Liver (tissue), 9 donors: ENCODE results near the gene DCAF8L1. TPM values are rescaled to one million over a fixed set of nuclear protein-coding genes. Genes with fewer than 3 reads are reported as not detected.

Experiments
- DNase-seq: peaks from one replicate; pipeline ENCODE4 v3.0.0-alpha.2; 2017; ENCODE audit warnings: low spot score
- H3K27ac ChIP-seq, 2 donors: one replicate each; pipeline ENCODE4 v1.7.0; 2013; ENCODE audit warnings: inconsistent platforms in 2 of 2, low read length in 2 of 2, control low read depth in 1 of 2, low read depth in 1 of 2, mild to moderate bottlenecking in 1 of 2
- H3K27me3 ChIP-seq, 4 donors: one replicate each; pipeline versions ENCODE4 v1.6.1 to v1.7.0; 2013; ENCODE audit warnings: low read length in 3 of 4, inconsistent platforms in 1 of 4, mild to moderate bottlenecking in 1 of 4, moderate library complexity in 1 of 4; ENCODE audit not compliant: control insufficient read depth in 4 of 4, insufficient read depth in 4 of 4
- H3K36me3 ChIP-seq, 4 donors: one replicate each; pipeline versions ENCODE4 v1.6.1 to v1.7.0; 2013; ENCODE audit warnings: low read length in 3 of 4, mild to moderate bottlenecking in 3 of 4, low read depth in 1 of 4, moderate library complexity in 1 of 4; ENCODE audit not compliant: control insufficient read depth in 4 of 4, insufficient read depth in 3 of 4
- H3K4me1 ChIP-seq, 4 donors: one replicate each; pipeline versions ENCODE4 v1.6.1 to v1.7.0; 2013; ENCODE audit warnings: low read length in 3 of 4, mild to moderate bottlenecking in 3 of 4, moderate library complexity in 1 of 4; ENCODE audit not compliant: control insufficient read depth in 4 of 4, insufficient read depth in 4 of 4
- H3K4me3 ChIP-seq, 3 donors: one replicate each; pipeline versions ENCODE4 v1.6.1 to v1.7.0; 2013; ENCODE audit warnings: low read length in 3 of 3, control low read depth in 1 of 3, low read depth in 1 of 3, mild to moderate bottlenecking in 1 of 3
- H3K9ac ChIP-seq, 2 donors: one replicate each; pipeline ENCODE4 v1.7.0; 2013; ENCODE audit warnings: low read length in 2 of 2, mild to moderate bottlenecking in 2 of 2, moderate library complexity in 2 of 2, control low read depth in 1 of 2, low read depth in 1 of 2
- H3K9me3 ChIP-seq, 4 donors: one replicate each; pipeline versions ENCODE4 v1.6.1 to v1.7.0; 2013; ENCODE audit warnings: low read length in 3 of 4; ENCODE audit not compliant: control insufficient read depth in 4 of 4
- CTCF ChIP-seq: fragments of 150-350 bp; IDR thresholded peaks from 2 replicates; pipeline ENCODE4 v1.5.1; 2017; ENCODE audit warnings: improper control_type of control experiment, low read depth, low read length; ENCODE audit not compliant: missing input control
- EGR1 ChIP-seq, 2 donors: IDR thresholded peaks; 2 replicates each; pipeline ENCODE4 v1.6.1; 2016 to 2018; ENCODE audit warnings: antibody characterized with exemption in 2 of 2, low read depth in 2 of 2
- FOXA1 ChIP-seq: IDR thresholded peaks from 2 replicates; pipeline ENCODE4 v1.6.1; 2016; ENCODE audit warnings: antibody characterized with exemption
- GABPA ChIP-seq, 2 donors: IDR thresholded peaks in 1 of 2; conservative IDR thresholded peaks in 1 of 2; 2 replicates each; pipeline ENCODE4 v1.6.1; 2016; ENCODE audit warnings: antibody characterized with exemption in 2 of 2, mild to moderate bottlenecking in 1 of 2, moderate library complexity in 1 of 2
- HNF4A ChIP-seq, 2 donors: conservative IDR thresholded peaks; 2 replicates each; pipeline ENCODE4 v1.6.1; 2016; ENCODE audit warnings: antibody characterized with exemption in 2 of 2, mild to moderate bottlenecking in 2 of 2
- HNF4G ChIP-seq: IDR thresholded peaks from 2 replicates; pipeline ENCODE4 v1.6.1; 2016; ENCODE audit warnings: antibody characterized with exemption
- MAX ChIP-seq: IDR thresholded peaks from 2 replicates; pipeline ENCODE4 v1.6.1; 2016; ENCODE audit warnings: antibody characterized with exemption
- NR2F2 ChIP-seq: IDR thresholded peaks from 2 replicates; pipeline ENCODE4 v1.6.1; 2016; ENCODE audit warnings: antibody characterized with exemption
- RAD21 ChIP-seq, 2 donors: IDR thresholded peaks; 2 replicates each; pipeline ENCODE4 v1.6.1; 2016; ENCODE audit warnings: antibody characterized with exemption in 2 of 2, mild to moderate bottlenecking in 2 of 2
- RXRA ChIP-seq, 2 donors: IDR thresholded peaks; 2 replicates each; pipeline ENCODE4 v1.6.1; 2017 to 2018; ENCODE audit warnings: antibody characterized with exemption in 2 of 2, mild to moderate bottlenecking in 1 of 2
- TAF1 ChIP-seq: conservative IDR thresholded peaks from 2 replicates; pipeline ENCODE4 v1.6.1; 2016; ENCODE audit warnings: antibody characterized with exemption, mild to moderate bottlenecking
- YY1 ChIP-seq: IDR thresholded peaks from 2 replicates; pipeline ENCODE4 v1.6.1; 2016; ENCODE audit warnings: antibody characterized with exemption, mild to moderate bottlenecking
- WGBS: extraction: QIAGEN DNeasy Blood & Tissue Kit; methylation state at CpG from one replicate; pipeline ENCODE4 v1.1.7; 2013; 5-methylcytosine and 5-hydroxymethylcytosine counted together
- polyA plus RNA-seq, 2 donors: library from polyadenylated mRNA; stranded (reverse) in 1 of 2; unstranded in 1 of 2; fragments of 200-250 nt in 1 of 2; fragments of >200 nt in 1 of 2; fragmentation: Nextera tagmentation in 1 of 2; extraction: Ambion mirVana in 1 of 2; gene quantifications; one replicate each; pipeline versions ENCODE4 v1.2.1 to v1.2.3, GENCODE V29; 2013 to 2015
- total RNA-seq, 2 donors: library from RNA; depleted of rRNA; stranded (reverse); fragments of >200 nt; gene quantifications; one replicate each; pipeline ENCODE4 v1.2.3, GENCODE V29; 2014
- TF ChIP-seq, protein P1 (sequence below): IDR thresholded peaks from 2 replicates; pipeline ENCODE4 v1.6.1; 2016; ENCODE audit warnings: antibody characterized with exemption, mild to moderate bottlenecking
- TF ChIP-seq, protein P2 (sequence below): IDR thresholded peaks from 2 replicates; pipeline ENCODE4 v1.6.1; 2016; ENCODE audit warnings: antibody characterized with exemption
- TF ChIP-seq, protein P3 (sequence below): IDR thresholded peaks from 2 replicates; pipeline ENCODE4 v1.6.1; 2016; ENCODE audit warnings: antibody characterized with exemption
- donor health status: healthy.
- donor health status: healthy.
- donor health status: healthy.
- donor health status: healthy.
- donor health status: healthy.

Gene DCAF8L1
- total and polyA plus RNA-seq, 4 donors = not detected

- Histone ChIP-seq H3K9ac (no peak overlapping the region), H3K27ac (no peak overlapping the region), H3K4me3 (no peak overlapping the region), H3K36me3 (no peaks in the 10 kb centered on the region), H3K4me1 (no peaks in the 10 kb centered on the region), H3K9me3 (no peaks in the 10 kb centered on the region), H3K27me3 (no peaks in the 10 kb centered on the region)
- DNase-seq = no peak
- TF ChIP-seq GABPA (IDR thresholded peaks at IDR 0.05 in 1 of 2, conservative IDR thresholded peaks at IDR 0.05 in 1 of 2) = no peak
- TF ChIP-seq YY1 = no peak
- TF ChIP-seq EGR1 (IDR thresholded peaks at IDR 0.05; ENCODE audit: low read depth in 2 of 2) = no peak
- TF ChIP-seq, protein P1, sequence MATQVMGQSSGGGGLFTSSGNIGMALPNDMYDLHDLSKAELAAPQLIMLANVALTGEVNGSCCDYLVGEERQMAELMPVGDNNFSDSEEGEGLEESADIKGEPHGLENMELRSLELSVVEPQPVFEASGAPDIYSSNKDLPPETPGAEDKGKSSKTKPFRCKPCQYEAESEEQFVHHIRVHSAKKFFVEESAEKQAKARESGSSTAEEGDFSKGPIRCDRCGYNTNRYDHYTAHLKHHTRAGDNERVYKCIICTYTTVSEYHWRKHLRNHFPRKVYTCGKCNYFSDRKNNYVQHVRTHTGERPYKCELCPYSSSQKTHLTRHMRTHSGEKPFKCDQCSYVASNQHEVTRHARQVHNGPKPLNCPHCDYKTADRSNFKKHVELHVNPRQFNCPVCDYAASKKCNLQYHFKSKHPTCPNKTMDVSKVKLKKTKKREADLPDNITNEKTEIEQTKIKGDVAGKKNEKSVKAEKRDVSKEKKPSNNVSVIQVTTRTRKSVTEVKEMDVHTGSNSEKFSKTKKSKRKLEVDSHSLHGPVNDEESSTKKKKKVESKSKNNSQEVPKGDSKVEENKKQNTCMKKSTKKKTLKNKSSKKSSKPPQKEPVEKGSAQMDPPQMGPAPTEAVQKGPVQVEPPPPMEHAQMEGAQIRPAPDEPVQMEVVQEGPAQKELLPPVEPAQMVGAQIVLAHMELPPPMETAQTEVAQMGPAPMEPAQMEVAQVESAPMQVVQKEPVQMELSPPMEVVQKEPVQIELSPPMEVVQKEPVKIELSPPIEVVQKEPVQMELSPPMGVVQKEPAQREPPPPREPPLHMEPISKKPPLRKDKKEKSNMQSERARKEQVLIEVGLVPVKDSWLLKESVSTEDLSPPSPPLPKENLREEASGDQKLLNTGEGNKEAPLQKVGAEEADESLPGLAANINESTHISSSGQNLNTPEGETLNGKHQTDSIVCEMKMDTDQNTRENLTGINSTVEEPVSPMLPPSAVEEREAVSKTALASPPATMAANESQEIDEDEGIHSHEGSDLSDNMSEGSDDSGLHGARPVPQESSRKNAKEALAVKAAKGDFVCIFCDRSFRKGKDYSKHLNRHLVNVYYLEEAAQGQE = no peak
- TF ChIP-seq HNF4G = no peak
- TF ChIP-seq MAX = no peak
- no peak for TF ChIP-seq RXRA (IDR thresholded peaks at IDR 0.05)
- TF ChIP-seq CTCF = no peak
- WGBS = 67% methylated on average over 1 of the region's 1 CpG
These were observed 35.6 kb upstream of the DCAF8L1 start for GRCh38 chrX:28016823-28017222.

GRCh38 chrX:28015993-28016392 lies 34.7 kb upstream of the DCAF8L1 start:
- no peak for TF ChIP-seq NR2F2
- TF ChIP-seq HNF4G = no peak
- TF ChIP-seq HNF4A (conservative IDR thresholded peaks at IDR 0.05) = no peak
- TF ChIP-seq FOXA1 = no peak
- no peak for TF ChIP-seq MAX
- TF ChIP-seq, protein P2, sequence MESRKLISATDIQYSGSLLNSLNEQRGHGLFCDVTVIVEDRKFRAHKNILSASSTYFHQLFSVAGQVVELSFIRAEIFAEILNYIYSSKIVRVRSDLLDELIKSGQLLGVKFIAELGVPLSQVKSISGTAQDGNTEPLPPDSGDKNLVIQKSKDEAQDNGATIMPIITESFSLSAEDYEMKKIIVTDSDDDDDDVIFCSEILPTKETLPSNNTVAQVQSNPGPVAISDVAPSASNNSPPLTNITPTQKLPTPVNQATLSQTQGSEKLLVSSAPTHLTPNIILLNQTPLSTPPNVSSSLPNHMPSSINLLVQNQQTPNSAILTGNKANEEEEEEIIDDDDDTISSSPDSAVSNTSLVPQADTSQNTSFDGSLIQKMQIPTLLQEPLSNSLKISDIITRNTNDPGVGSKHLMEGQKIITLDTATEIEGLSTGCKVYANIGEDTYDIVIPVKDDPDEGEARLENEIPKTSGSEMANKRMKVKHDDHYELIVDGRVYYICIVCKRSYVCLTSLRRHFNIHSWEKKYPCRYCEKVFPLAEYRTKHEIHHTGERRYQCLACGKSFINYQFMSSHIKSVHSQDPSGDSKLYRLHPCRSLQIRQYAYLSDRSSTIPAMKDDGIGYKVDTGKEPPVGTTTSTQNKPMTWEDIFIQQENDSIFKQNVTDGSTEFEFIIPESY = no peak
- no peak for TF ChIP-seq RAD21 (IDR thresholded peaks at IDR 0.05)
- no peak for TF ChIP-seq CTCF
- TF ChIP-seq TAF1 = no peak
- TF ChIP-seq, protein P3, sequence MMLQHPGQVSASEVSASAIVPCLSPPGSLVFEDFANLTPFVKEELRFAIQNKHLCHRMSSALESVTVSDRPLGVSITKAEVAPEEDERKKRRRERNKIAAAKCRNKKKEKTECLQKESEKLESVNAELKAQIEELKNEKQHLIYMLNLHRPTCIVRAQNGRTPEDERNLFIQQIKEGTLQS = no peak
- no peak for TF ChIP-seq EGR1 (IDR thresholded peaks at IDR 0.05; ENCODE audit: low read depth in 2 of 2)
- no peak for TF ChIP-seq RXRA (IDR thresholded peaks at IDR 0.05)
- TF ChIP-seq YY1 = no peak
- H3K27ac ChIP-seq = no peak overlapping the region
- 95% methylated on average over 6 of the region's 6 CpGs for WGBS

More at GRCh38 chrX:28015993-28016392, 34.7 kb upstream of the DCAF8L1 start:
- Histone ChIP-seq H3K9me3 (no peaks in the 10 kb centered on the region), H3K36me3 (no peaks in the 10 kb centered on the region), H3K9ac (no peak overlapping the region), H3K4me1 (no peaks in the 10 kb centered on the region), H3K4me3 (no peak overlapping the region), H3K27me3 (no peaks in the 10 kb centered on the region)
- no peak for DNase-seq
